HG02571 (cell line): Measurements from ENCODE around the gene COPS4.

Experiments
- ATAC-seq: cut with Tn5 transposase; IDR thresholded peaks from one replicate; pipeline ENCODE4 v1.9.1; 2021; ENCODE audit warnings: mild to moderate bottlenecking, moderate library complexity; ENCODE audit not compliant: unreplicated experiment

COPS4 gene

GRCh38 chr4:83115656-83116285 lies 80.8 kb downstream of the COPS4 start:
- no peak for ATAC-seq

GRCh38 chr4:83118869-83119268 lies 83.9 kb downstream of the COPS4 start:
- no peak for ATAC-seq

DNA sequence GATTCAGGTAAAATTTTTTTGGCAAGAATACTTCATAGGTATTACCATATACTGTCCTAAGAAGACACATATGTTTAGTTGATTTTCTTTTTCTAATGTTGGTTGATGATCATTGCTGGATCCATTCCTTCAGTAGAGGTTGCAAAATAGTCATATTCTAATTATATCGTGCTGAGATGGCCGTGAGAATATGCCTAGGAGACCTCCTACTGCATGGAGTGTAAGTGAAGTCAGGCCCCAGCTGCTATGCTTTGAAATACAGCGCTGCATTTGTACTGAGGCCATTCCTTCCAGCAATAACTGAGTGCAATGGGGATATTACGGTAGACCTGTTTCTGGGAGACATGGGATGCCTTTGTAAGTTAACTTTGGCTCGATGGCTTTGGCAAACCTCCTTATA lies 86.3 kb downstream of the COPS4 start:
- no peak for ATAC-seq

DNA sequence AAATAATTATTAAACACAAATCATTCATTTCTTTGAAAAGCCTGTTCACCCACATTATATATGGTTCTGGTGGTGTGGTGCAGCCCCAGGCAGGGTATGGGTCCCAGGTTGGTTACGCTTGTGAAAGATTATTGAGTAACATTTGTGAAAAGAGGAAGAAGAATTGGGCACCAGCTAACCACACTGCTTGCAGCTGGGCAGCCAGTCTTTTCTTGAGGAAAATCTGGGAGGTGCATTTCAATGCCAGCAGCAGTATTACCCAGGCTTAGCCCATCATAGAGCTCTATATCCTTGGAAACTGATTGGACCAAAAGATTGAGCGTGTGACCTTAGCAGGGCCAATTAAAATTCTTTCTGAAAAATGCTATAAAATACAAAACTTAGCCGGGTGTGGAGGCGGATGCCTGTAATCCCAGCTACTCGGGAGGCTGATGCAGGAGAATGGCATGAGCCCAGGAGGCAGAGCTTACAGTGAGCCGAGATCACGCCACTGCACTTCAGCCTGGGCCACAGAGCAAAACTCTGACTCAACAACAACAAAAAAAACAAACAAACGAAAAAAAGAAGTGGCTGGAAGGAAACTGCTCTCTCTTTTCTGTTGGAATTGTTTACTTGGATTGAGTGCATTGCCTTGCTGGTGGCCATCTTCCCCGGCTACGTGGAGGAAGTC lies 89.3 kb downstream of the COPS4 start:
- ATAC-seq, result no peak
